Lung (tissue), 16 donors: ENCODE measurements around the gene LIN28A. TPM values are rescaled to one million over a fixed set of nuclear protein-coding genes. Genes with fewer than 3 reads are reported as not detected.

Source experiments
- ATAC-seq: fragments of 200-7000 bp; cut with Tn5 transposase; one replicate; pipeline ENCODE4 v1.9.1; 2020; ENCODE audit warnings: moderate number of reproducible peaks; ENCODE audit not compliant: insufficient read depth, low FRiP score
- DNase-seq, 3 donors: peaks; one replicate each; pipeline ENCODE4 v3.0.0-alpha.2; 2013 to 2017
- H3K27ac ChIP-seq, 2 donors: one replicate each; pipeline ENCODE4 v1.5.1; 2013; ENCODE audit warnings: mild to moderate bottlenecking in 2 of 2, moderate library complexity in 2 of 2, control low read depth in 1 of 2, inconsistent platforms in 1 of 2, low read depth in 1 of 2, low read length in 1 of 2
- H3K27me3 ChIP-seq, 3 donors: one replicate each; pipeline ENCODE4 v1.5.1; 2013; ENCODE audit warnings: low read length in 2 of 3; ENCODE audit not compliant: control insufficient read depth in 3 of 3, insufficient read depth in 3 of 3
- H3K36me3 ChIP-seq, 4 donors: one replicate each; pipeline ENCODE4 v1.5.1; 2013; ENCODE audit warnings: low read length in 4 of 4, mild to moderate bottlenecking in 1 of 4, moderate library complexity in 1 of 4; ENCODE audit not compliant: control insufficient read depth in 4 of 4, insufficient read depth in 4 of 4
- H3K4me1 ChIP-seq, 5 donors: one replicate each; pipeline ENCODE4 v1.5.1; 2013; ENCODE audit warnings: low read length in 5 of 5, mild to moderate bottlenecking in 2 of 5, moderate library complexity in 1 of 5; ENCODE audit not compliant: control insufficient read depth in 5 of 5, insufficient read depth in 5 of 5
- H3K4me3 ChIP-seq: one replicate; pipeline ENCODE4 v1.5.1; 2013; ENCODE audit warnings: mild to moderate bottlenecking, control low read depth, moderate library complexity
- H3K9ac ChIP-seq, 2 donors: one replicate each; pipeline ENCODE4 v1.5.1; 2013; ENCODE audit warnings: low read length in 2 of 2, control low read depth in 1 of 2; ENCODE audit not compliant: insufficient read depth in 1 of 2
- H3K9me3 ChIP-seq, 4 donors: one replicate each; pipeline ENCODE4 v1.5.1; 2013; ENCODE audit warnings: low read length in 3 of 4, mild to moderate bottlenecking in 1 of 4, moderate library complexity in 1 of 4; ENCODE audit not compliant: control insufficient read depth in 4 of 4, insufficient read depth in 3 of 4
- WGBS, 2 donors: extraction: QIAGEN DNeasy Blood & Tissue Kit; methylation state at CpG; one replicate each; pipeline ENCODE4 v1.1.7; 2013; 5-methylcytosine and 5-hydroxymethylcytosine counted together
- long read RNA-seq, 5 donors: transcript quantifications; one replicate each; lab custom pipeline, GENCODE V29; 2026
- polyA plus RNA-seq, 2 donors: library from polyadenylated mRNA; stranded (reverse); fragments of 200-250 nt; gene quantifications; one replicate each; pipeline ENCODE4 v1.2.1, GENCODE V29; 2013
- total RNA-seq, 2 donors: library from RNA; depleted of rRNA in 1 of 2; stranded (reverse); fragments of >200 nt in 1 of 2; gene quantifications; one replicate each; pipeline ENCODE4 v1.2.1, GENCODE V29; 2014 to 2021
- TF ChIP-seq, protein P1 (sequence below): IDR thresholded peaks from 2 replicates; pipeline ENCODE4 v1.5.1; 2012; ENCODE audit warnings: mild to moderate bottlenecking; ENCODE audit errors: control extremely low read depth, extremely low read depth
- donor health status: control.
- donor health status: control.
- donor health status: Bipolar disorder and iron deficiency.
- donor health status: healthy.
- donor health status: DM: yes; HTN: yes; CAD: no.

Gene LIN28A
- total RNA-seq: under 1 TPM in 1 of 2 donors, not detected in 1; 0.80 TPM
- polyA plus RNA-seq: not detected
- long read RNA-seq, donor 1: 0 reads
- long read RNA-seq, donor 2: 0 reads
- long read RNA-seq, donor 3: 0 reads
- long read RNA-seq, donor 4: 0 reads
- long read RNA-seq, donor 5: 0 reads

GRCh38 chr1:26410706-26411623 lies at the start of gene LIN28A:
Gene LIN28A, plus strand, starts transcription at chr1:26410817. Its CDS starts 75 bp downstream, at chr1:26410892.
- ATAC-seq: no peak
- Histone ChIP-seq H3K36me3 (no peaks in the 10 kb centered on the region), H3K9ac (no peak within 1 kb of the TSS), H3K4me3 (no peak within 1 kb of the TSS), H3K27ac (no peak within 1 kb of the TSS), H3K4me1 (no peaks in the 10 kb centered on the region), H3K9me3 (peaks cover 0 to 3% (median 0%) of the 10 kb centered on the region in 4 donors), H3K27me3 (peaks cover 8 to 55% (median 50%) of the 10 kb centered on the region in 3 donors)
- DNase-seq: no peak
- TF ChIP-seq, protein P1, sequence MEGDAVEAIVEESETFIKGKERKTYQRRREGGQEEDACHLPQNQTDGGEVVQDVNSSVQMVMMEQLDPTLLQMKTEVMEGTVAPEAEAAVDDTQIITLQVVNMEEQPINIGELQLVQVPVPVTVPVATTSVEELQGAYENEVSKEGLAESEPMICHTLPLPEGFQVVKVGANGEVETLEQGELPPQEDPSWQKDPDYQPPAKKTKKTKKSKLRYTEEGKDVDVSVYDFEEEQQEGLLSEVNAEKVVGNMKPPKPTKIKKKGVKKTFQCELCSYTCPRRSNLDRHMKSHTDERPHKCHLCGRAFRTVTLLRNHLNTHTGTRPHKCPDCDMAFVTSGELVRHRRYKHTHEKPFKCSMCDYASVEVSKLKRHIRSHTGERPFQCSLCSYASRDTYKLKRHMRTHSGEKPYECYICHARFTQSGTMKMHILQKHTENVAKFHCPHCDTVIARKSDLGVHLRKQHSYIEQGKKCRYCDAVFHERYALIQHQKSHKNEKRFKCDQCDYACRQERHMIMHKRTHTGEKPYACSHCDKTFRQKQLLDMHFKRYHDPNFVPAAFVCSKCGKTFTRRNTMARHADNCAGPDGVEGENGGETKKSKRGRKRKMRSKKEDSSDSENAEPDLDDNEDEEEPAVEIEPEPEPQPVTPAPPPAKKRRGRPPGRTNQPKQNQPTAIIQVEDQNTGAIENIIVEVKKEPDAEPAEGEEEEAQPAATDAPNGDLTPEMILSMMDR: no peak
- 4% methylated on average over 69 to 70 of the region's 70 CpGs for WGBS, 2 donors

GRCh38 chr1:26361605-26362122 lies 49.0 kb upstream of the LIN28A start:
- Histone ChIP-seq H3K27ac (no peak overlapping the region), H3K9me3 (no peaks in the 10 kb centered on the region), H3K4me3 (no peak overlapping the region), H3K36me3 (no peaks in the 10 kb centered on the region), H3K4me1 (peaks cover 0 to 6% (median 0%) of the 10 kb centered on the region in 5 donors), H3K9ac (no peak overlapping the region), H3K27me3 (peaks cover 11 to 38% (median 26%) of the 10 kb centered on the region in 3 donors)
- ATAC-seq (no peak), DNase-seq (no peak)
- TF ChIP-seq, protein P1: no peak
- WGBS, 2 donors: 86 to 92% methylated on average over 12 of the region's 12 CpGs

GRCh38 chr1:26362331-26362730 lies 48.3 kb upstream of the LIN28A start:
- TF ChIP-seq, protein P1: no peak
- H3K36me3 ChIP-seq: no peaks in the 10 kb centered on the region
- H3K9ac ChIP-seq: no peak overlapping the region
- peaks cover 0 to 6% (median 0%) of the 10 kb centered on the region in 5 donors for H3K4me1 ChIP-seq
- 91 to 93% methylated on average over 3 of the region's 3 CpGs for WGBS, 2 donors
- DNase-seq (no peak), ATAC-seq (no peak)
- H3K9me3 ChIP-seq: no peaks in the 10 kb centered on the region
- H3K4me3 ChIP-seq: no peak overlapping the region
- H3K27ac ChIP-seq: no peak overlapping the region
- H3K27me3 ChIP-seq: peaks cover 11 to 38% (median 26%) of the 10 kb centered on the region in 3 donors
